ENCODE results near the gene TMEM135.

- TF ChIP-seq CTCF (IDR thresholded peaks at IDR 0.05; ENCODE audit: insufficient read depth, low read length, poor library complexity, severe bottlenecking) (no peak), EZH2phosphoT487 (conservative IDR thresholded peaks at IDR 0.05; ENCODE audit: low read length) (no peak)
These were observed 40.7 kb upstream of the TMEM135 start for GRCh38 chr11:86996953-86997570.
